Mesothelial cell of epicardium (in vitro differentiated cells): Measurements from ENCODE around the gene GNAZ. TPM values are rescaled to one million over a fixed set of nuclear protein-coding genes. Genes with fewer than 3 reads are reported as not detected.
A peak's percentile ranks its signal among the peaks of the same experiment; 100 is the strongest.

Experiments
- DNase-seq, 2 experiments: peaks; one replicate each; pipeline ENCODE4 v3.0.0; 2021; ENCODE audit warnings: low spot score in 2 of 2; ENCODE audit not compliant: unreplicated experiment in 2 of 2
- H3K27ac Mint-ChIP-seq: 2 replicates; pipeline ENCODE4 v1.8.0; 2021; ENCODE audit warnings: mixed read lengths
- H3K27me3 Mint-ChIP-seq: 2 replicates; pipeline ENCODE4 v1.8.0; 2021; ENCODE audit warnings: low read depth, mixed read lengths
- H3K36me3 Mint-ChIP-seq: 2 replicates; pipeline ENCODE4 v1.8.0; 2021; ENCODE audit warnings: mixed read lengths
- H3K4me1 Mint-ChIP-seq: 2 replicates; pipeline ENCODE4 v1.8.0; 2021; ENCODE audit warnings: mixed read lengths
- H3K4me3 Mint-ChIP-seq: 2 replicates; pipeline ENCODE4 v1.8.0; 2021; ENCODE audit warnings: mild to moderate bottlenecking, moderate library complexity, mixed read lengths
- H3K9me3 Mint-ChIP-seq: 2 replicates; pipeline ENCODE4 v1.8.0; 2021; ENCODE audit warnings: mixed read lengths
- CTCF ChIP-seq: fragments of 200-600 bp; sonication (generic); IDR thresholded peaks from one replicate; pipeline ENCODE4 v1.5.0; 2021; ENCODE audit warnings: antibody characterized with exemption; ENCODE audit not compliant: unreplicated experiment
- total RNA-seq: library from RNA; stranded (reverse); gene quantifications from 3 replicates; pipeline ENCODE4 v1.2.1, GENCODE V29; 2021

The GNAZ gene
- total RNA-seq, 1 donor from 2014 or later: 6.5 TPM

GRCh38 chr22:23062616-23063538 is 7.4 kb upstream of the GNAZ start:
- no peak for TF ChIP-seq CTCF
- H3K27ac Mint-ChIP-seq: no peak overlapping the region
- no peaks in the 10 kb centered on the region for H3K4me1 Mint-ChIP-seq
- H3K4me3 Mint-ChIP-seq: no peak overlapping the region
- DNase-seq: no peak
- H3K27me3 Mint-ChIP-seq: peaks cover 22% of the 10 kb centered on the region
- H3K9me3 Mint-ChIP-seq: no peaks in the 10 kb centered on the region
- no peaks in the 10 kb centered on the region for H3K36me3 Mint-ChIP-seq

GRCh38 chr22:23063539-23064380 is 6.6 kb upstream of the GNAZ start:
- Mint-ChIP-seq H3K36me3 (no peaks in the 10 kb centered on the region), H3K27me3 (peaks cover 29% of the 10 kb centered on the region), H3K4me3 (no peak overlapping the region), H3K4me1 (no peaks in the 10 kb centered on the region), H3K9me3 (no peaks in the 10 kb centered on the region), H3K27ac (no peak overlapping the region)
- TF ChIP-seq CTCF: no peak
- no peak for DNase-seq

- H3K4me3 Mint-ChIP-seq: no peak overlapping the region
Measured at GRCh38 chr22:23064381-23065068, 5.8 kb upstream of the GNAZ start.

GRCh38 chr22:23065069-23065451 is 5.3 kb upstream of the GNAZ start:
- no peak for DNase-seq
- H3K4me3 Mint-ChIP-seq: no peak overlapping the region
- TF ChIP-seq CTCF: no peak
- no peaks in the 10 kb centered on the region for H3K36me3 Mint-ChIP-seq
- no peak overlapping the region for H3K27ac Mint-ChIP-seq
- no peaks in the 10 kb centered on the region for H3K9me3 Mint-ChIP-seq
- peaks cover 3% of the 10 kb centered on the region for H3K4me1 Mint-ChIP-seq
- peaks cover 39% of the 10 kb centered on the region for H3K27me3 Mint-ChIP-seq

More at GRCh38 chr22:23064381-23065068, 5.8 kb upstream of the GNAZ start:
- Mint-ChIP-seq H3K36me3 (no peaks in the 10 kb centered on the region), H3K4me1 (peaks cover 1% of the 10 kb centered on the region), H3K27ac (no peak overlapping the region), H3K27me3 (peaks cover 37% of the 10 kb centered on the region), H3K9me3 (no peaks in the 10 kb centered on the region)
- no peak for TF ChIP-seq CTCF
- peak in 1 of 2 experiments; percentile 33 for DNase-seq

- Mint-ChIP-seq H3K9me3 (no peaks in the 10 kb centered on the region), H3K4me3 (no peak overlapping the region), H3K4me1 (peaks cover 3% of the 10 kb centered on the region), H3K27ac (no peak overlapping the region), H3K36me3 (no peaks in the 10 kb centered on the region), H3K27me3 (peaks cover 37% of the 10 kb centered on the region)
- TF ChIP-seq CTCF: no peak
- DNase-seq: no peak
Measured at GRCh38 chr22:23065495-23066122, 4.7 kb upstream of the GNAZ start.
